Activated CD4-positive, alpha-beta T cell treated with anti-CD3 and anti-CD28 coated beads for 4 hours (primary cell): ENCODE measurements around the gene PDHB.
"Not testable (repeated sequence)": the region's sequence is repeated elsewhere in the genome, so short reads cannot be mapped to it uniquely, and the experiment has no call there.

ENCODE experiments used
- DNase-seq, 2 donors: peaks; one replicate each; pipeline ENCODE4 v3.0.0-alpha.2; 2020

PDHB gene

DNA sequence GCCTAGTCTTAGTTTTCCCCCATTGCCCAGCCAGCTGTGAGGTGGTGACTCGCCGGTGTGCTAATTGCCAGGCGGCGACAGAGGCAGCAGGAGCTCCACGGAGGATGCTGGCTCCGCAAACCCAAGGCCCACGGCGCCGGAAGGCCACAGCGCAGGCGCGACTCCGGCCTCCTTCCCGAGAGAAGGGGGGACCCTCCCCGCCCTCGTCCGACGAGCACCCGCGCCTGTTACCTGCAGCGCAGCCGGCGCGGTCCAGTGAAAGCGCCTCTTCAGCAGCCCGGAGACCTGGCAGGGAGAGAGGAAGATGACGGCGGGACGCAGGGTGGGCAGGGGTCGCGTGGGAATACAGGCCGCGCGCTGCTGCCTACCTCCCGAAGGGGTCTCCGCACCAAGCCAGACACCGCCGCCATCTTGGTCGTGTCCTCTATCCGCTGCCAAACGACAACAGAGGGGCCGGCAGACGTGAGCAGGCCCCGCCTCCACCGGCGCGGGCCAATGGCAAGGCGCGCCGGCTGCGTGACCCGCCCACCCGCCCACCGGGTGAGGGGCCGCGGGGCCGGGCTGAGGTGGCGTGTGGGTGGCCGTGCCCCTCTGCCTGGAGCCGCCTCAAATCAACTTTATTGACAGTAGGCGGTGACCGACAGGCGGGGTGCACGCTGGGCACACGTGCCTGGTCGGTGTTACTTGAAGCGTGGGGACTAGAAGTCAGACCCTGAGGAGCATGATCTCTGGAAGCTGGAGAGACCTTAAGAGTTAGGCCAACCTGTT lies at the start of gene PDHB:
Gene PDHB (minus strand): TSS at position 433 of the 768 bp plus-strand sequence. CDS start 23 bp downstream, at position 410.
- DNase-seq: peak; percentile 84 to 87

DNA sequence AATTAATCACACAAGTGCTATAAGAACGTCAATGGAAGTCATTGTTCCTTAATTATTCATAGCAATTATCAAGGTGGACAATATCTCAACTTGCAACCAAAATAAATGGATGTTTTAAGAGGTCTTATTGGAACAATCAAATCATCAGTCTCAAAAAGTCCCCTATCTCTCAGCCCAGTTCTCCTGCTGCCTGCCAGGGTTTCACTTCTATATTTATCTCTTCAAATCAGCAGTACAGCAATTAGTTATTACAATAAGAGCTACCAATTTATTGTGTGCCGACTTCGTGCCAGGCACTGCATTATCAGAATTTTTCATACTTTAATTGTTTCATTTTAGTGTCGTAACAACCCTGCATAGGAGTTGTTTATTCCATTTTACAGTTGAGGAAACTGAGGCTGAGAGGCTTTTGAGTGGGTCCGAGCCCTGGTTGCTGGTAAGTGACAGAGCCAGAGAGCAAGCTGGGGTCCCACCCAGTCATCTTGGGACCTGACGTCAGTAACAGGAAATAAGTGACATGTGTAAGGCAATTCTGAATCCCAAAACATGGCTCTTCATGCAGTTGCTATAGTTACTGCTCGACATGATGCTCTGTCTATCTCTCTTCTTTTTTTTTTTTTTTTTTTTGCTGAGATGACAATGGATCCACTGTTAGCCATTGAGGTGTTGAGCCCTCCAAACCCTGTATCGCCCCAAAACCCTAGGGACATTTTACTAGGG lies 49.4 kb upstream of the PDHB start:
- DNase-seq: no peak

DNA sequence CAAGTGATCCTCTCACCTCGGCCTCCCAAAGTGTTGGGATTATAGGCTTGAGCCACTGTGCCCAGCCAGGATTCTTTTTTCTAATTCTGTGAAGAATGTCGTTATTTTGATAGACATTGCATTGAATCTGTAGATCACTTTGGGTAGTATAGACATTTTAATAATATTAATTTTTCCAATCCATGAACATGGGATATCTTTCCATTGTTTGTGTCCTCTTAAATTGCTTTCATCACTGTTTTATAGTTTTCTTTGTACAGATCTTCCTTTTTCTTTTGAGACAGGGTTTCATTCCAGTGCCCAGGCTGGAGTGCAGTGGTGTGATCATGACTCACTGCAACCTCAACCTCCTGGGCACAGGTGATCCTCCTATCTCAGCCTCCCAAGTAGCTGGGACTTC lies 46.7 kb upstream of the PDHB start:
- no peak for DNase-seq

DNA sequence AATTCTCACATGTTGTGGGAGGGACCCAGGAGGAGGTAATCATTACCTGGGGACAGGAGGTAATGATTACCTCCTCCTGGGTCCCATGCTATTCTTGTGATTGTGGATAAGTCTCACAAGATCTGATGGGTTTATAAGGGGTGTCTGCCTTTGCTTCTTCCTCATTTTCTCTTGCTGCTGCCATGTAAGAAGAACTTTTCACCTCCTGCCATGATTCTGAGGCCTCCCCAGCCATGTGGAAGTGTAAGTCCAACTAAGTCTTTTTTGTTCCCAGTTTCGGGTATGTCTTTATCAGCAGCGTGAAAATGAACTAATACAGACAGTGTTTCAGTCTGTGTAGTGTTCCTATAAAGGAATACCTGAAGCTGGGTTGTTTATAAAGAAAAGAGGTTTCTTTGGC lies 45.1 kb upstream of the PDHB start:
- no peak for DNase-seq

DNA sequence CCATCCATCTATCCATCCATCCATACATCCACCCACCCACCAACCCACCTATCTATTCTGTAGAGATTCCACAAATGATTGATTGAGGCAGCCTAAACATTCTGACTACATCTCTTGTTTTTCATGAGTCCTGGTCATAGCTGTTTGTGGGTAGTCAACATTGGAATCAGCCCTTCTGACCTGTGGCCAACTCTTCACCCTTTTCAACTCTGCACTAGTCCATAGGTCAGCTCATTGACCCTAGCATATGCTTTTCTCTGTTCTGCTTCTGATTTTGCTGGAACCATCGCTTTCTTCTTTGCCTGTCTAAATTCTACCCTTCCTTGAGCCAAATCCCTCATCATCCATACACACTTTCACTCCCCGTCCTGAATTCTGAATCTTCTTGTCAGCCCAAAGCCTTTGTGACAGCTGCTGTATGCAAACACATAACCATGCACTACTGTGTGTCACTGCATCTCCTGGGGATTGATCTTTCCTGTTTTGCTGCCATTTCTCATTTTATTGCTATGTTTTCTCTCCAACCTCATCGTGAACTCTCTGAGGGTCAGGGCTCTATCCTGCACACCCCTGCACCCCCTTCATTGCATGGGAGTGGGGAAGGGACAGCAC lies 41.4 kb upstream of the PDHB start:
- DNase-seq: no peak

DNA sequence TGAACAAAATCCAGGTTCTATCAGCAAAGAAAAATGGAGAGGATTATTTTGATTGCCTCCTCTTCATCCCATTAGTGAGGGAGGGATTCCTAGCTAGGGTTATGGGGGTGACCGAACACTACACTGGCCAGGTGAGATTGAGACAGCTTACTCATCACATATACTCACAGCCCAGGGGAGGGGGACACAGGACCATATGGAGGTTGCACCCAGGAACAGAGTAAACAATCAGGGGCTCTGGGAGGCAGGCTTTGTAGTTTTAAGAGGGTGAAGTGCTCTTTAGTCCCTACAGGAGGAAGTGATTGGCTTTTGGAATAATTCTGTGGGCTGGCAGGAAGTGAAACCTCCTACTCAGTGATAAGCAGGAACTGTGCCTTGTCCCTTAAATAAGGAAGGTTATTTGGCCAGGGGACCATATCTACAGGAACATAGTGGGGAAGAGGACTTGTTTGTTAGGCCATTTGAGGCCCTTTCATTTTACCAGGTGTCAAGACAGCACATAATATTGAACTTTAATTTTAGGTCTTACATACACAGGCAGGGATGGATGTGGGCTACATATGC lies 40.8 kb upstream of the PDHB start:
- DNase-seq: no peak

DNA sequence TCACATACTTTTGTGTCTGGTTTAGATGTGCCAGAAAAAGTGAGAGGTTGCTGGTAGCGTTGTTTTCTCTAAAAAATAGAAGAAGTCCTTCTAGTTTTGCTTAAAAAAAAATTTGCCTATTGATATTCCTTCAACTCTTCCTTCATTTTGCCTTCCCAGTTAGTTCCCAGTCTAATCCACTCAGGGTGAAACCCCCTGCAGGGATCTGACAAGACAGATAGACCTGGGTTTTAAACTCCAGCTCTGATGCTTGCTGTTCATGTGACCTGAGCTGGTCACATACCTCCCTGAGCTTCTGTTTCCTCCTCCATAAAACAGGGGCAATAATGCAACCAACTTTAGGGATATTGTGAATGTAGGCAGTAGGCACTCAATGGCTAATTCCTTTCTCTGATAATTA lies 39.6 kb upstream of the PDHB start:
- no peak for DNase-seq

DNA sequence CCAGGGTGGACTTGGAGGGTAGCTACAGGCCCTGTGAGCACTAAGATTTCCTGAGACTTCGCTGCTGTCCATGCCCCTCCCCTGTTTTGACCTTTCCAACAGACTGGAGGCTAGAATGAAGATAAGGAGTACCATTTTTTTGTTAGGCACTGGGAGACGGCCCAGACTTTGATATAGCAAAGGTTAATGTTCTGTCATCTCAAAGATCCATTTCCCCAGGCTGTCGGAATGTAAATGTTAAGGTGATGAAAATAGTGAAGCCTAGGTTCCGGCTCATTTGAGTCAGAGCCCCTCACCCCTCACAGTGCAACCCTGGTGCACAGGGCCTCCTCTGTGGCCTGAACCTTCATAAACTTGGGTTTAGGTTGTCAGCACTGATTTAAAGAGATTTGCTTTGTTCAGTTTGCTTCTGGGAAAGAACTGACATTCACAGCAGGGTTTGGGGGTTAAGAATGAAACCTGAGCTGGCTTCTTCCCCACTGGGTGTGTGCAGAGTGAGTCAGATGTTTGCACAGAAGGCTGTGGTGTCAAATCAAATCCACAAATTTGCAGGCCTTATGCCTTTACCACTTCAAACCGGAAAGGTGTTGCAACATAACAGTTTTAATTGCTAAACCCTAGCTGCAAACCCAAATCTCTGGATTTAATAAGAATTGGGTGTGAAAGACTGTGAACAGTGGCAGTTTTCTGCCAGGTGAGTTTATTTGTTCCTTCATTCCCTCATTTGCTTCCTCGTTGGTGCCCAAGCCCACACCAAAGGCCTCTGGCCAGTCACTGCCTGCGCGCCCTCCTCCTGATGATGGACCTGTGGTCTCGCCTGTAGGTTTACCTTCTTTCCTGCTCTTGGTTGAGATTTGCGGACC lies 37.6 kb upstream of the PDHB start:
- peak; percentile 9 to 22 for DNase-seq

DNA sequence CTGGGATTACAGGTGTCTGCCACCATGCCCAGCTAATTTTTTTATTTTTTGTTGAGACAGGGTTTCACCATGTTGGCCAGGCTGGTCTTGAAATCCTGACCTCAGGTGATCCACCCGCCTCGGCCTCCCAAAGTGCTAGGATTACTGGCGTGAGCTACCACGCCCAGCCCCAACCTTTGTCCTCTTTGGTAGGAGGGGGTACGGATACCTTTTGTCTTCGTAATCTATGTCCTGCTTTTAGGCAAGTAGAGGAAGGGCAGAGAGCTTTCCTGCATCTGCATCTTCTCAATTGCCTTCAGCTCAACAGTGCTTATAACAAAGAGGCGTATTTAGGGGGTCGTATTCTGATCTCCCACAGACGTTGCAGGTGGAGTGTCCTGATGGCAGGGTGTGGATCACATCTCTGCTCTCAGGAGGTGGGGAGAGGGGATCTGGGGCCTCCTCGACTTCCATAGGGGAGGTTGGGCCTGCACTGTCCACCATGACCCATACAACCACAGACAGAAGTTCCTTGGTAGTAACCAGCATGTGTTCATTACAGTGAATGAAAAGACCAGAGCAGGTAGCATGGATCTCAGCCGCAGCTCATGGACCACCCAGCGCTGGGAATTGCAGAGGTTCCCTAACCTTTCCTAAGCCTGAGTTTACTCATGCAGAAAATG lies 36.9 kb upstream of the PDHB start:
- no peak for DNase-seq

DNA sequence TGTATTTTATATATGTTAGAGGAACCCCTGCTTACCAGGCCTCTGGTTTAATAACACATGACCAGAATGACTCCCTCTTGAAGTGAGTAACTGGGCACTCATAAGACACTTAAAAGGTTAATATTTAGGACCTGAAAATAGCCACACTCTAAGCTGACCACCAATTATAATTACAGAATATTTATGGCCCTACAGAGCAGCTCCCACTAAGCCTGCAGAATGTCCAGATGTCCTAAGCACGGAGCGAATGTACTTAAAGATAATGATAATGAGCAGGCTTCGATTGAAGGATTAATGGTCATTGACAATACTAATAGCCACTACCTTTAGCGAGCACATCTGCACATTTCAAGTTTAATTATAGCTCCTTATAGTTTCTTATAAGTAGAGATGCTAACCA lies 35.5 kb upstream of the PDHB start:
- DNase-seq: no peak

DNA sequence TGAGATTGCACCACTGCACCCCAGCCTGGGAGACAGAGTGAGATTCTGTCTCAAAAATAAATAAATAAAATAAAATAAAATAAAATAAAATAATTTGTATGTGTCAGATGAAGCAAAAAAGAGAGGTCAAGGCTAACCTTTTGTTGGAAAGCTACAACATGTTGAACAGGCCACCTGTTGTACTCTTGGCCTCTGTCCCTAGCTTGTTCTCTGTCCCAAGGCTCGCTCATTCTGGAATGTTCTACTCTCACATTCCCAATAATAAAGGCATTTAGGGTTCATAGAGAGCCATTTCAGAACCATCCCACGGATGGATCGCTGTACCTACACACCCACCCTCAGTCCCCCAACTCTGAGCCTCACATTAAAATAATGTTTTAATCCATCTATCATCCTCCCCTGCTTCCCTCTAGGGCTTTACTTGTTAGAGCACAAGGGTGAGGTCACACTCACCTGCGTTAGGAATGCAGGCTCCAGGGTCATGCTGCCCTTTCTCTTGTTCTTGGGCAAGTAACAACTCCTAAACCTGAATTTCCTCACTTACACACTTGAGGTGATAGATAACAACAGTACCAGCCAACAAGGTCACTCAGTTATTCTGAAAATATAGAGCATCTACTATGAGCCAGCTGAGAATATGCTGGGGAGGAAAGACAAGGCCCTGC lies 33.4 kb upstream of the PDHB start:
- no peak for DNase-seq

DNA sequence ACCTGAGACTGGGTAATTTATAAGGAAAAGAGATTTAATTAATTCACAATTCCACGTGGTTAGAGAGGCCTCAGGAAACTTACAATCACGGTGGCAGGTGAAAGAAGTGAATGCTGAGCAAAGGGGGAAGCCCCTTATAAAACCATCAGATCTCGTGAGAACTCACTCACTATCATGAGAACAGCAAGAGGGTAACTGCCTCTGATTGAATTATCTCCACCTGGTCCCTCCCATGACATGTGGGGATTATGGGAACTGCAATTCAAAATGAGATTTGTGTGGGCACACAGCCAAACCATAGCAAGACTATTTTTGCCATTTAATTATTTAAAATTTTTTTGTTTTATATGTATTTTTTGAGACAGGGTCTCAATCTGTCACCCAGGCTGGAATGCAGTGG lies 31.2 kb upstream of the PDHB start:
- no peak for DNase-seq

DNA sequence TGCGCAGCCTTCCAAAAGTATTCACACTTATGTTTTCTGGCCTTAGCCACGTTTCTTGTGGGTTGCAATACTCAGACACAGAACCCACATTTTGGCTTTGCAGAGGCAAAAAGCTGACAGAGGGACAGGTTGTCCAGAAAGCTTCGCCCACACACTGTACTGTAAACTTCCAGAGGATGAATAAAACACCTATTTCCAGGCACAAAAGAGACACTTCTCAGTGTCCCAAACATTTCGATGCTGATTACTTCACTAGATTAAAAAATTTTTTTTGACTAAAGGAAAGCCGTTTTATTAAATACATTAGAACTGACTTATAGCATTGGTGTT lies 30.3 kb upstream of the PDHB start:
- no peak for DNase-seq

DNA sequence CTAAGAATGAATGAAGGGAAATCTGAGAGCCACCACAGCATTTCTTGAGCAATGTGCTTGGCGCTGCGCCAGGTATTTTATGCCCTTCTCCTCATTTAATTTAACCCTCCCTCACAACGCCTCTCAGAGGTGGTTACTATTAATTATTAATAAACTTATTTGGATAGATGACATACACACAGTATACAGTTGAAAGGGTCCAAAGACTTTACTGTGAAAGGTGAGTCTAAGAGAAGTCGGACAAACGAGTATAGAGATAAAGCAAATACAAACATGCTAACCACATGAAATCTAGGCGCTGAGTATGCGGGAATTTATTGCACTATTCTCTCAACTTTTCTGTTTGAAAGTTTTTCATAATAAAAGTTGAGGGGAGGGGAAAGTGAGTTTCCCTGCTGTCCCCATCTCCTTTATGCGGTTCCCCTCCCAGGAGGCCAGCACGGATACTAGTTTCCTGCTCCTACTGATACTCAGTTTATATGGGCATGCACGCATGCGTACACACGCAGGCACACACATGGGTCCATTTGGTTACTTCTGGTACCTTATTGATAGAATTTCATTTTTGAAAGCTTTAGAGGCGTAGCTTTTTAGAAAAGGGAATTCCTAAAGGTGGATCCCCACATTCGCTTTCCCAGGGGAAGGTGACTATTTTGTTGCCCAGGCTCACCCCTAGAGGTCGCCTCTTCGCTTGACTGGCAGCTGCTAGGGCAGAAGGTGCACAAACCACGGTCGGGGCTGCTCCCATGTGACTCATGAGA lies 29.7 kb upstream of the PDHB start:
- DNase-seq: peak; percentile 73 to 74

DNA sequence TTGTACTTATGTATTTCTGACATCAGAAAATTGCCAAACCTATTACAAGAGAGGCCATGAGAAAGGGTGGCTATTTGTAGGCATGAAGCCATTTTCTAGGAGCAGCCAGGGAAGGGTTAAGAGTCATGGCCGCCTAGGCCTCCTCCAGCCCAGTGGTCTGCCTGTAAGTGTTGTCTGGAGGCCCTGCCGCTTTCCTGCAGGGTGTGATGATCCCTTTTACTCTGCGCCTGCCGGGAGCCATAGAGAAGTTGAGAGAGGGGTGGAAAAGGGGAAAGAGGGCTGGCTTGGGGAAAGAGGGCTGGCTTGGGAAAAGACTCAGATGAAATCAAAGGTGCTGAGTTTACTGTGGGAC lies 29.2 kb upstream of the PDHB start:
- DNase-seq: no peak

DNA sequence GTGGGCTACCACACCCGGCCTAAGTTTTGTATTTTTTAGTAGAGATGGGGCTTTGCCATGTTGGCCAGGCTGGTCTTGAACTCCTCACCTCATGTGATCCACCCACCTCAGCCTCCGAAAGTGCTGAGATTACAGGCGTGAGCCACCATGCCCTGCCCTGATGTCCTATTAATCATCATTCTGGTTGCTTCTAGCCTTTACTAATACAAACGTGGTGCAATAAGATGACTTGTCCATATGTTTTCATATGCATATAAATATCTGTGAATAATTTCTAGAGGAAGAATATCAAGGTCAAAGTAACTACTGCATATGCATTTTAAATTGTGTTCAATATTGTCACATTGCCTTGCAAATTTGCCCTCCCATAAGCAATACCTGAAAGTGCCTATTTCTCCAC lies 25.5 kb upstream of the PDHB start:
- no peak for DNase-seq

DNA sequence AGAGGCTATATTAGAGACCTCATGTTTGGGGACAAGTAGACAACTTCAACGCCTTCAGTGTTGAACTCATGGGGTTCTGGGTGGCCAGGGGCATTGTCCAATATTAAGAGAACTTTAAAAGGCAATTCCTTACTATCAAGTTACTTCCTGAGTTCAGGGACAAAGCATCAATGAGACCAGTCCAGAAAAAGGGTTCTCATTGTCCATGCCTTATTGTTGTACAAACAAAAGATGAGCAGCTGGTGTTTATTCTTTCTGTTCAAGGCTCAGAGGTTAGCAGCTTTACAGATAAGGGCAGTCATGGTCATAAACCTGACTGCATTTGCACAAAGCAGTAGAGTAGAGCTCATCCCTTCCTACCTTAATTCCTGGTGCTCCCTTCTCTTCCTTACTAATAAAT lies 18.5 kb upstream of the PDHB start:
- no peak for DNase-seq

DNA sequence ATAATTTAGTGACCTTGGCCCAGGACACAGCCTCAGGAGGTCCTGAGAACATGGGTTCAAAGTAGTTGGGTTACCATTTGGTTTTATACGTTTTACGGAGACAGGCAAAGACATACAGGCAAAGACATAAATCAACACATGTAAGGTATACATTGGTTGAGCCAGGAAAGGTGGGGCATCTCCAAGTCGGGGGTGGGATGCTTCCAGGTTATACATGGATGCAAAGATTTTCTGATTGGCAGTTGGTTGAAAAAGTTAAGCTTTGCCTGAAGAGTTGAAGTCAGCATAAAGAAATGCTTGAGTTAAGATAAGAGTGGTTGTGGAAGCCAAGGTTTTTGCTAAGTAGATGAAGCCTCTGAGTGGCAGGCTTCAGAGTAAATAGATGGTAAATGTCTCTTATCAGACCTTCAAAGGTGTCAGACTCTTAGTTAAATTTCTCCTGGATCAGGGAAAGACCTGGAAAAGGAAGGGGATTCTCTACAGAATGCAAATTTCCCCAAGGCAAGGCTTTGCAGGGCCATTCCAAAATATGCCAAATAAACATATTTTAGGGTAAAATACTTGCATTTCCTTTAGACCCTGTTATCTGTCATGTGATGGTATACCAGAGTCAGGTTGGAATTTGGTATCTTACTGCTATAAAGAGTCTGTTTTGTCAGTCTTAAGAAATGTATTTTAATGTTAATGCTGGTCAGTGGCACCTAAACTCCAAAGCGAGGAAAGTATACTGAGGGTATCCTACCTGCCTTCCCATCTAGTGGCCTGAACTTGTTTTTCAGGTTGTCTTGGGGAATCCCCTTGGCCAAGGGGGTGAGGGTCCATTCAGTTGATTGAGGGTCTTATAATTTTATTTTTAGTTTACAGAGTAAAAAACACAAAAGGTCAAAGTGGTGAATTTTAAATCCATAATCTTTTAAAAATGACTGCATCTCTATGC lies 8.2 kb upstream of the PDHB start:
- no peak for DNase-seq

DNA sequence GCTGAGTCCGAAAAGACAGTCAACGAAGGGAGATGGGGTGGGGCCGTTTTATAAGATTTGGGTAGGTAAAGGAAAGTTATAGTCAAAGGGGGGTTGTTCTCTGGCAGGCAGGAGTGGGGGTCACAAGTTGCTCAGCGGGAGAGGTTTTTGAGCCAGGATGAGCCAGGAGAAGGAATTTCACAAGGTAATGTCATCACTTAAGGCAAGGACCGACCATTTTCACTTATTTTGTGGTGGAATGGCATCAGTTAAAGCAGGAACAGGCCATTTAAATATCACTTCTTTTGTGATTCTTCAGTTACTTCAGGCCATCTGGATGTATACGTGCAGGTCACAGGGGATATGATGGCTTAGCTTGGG lies 7.3 kb upstream of the PDHB start:
- not testable (repeated sequence) for DNase-seq

DNA sequence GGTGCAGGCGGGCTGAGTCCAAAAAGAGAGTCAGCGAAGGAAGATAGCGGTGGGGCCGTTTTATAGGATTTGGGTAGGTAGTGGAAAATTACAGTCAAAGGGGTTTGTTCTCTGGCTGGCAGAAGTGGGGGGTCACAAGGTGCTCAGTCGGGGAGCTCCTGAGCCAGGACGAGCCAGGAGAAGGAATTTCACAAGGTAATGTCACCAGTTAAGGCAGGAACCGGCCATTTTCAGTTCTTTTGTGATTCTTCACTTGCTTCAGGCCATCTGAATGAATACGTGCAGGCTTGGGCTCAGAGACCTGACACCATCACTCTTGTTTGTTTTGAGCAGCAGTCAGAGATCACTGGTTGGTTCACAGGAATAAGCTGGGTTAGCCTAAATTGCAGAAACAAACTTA lies 3.6 kb upstream of the PDHB start:
- DNase-seq: not testable (repeated sequence)
